GM08714 (cell line): ENCODE measurements around the gene STK24.
"Not testable (repeated sequence)": the region's sequence is repeated elsewhere in the genome, so short reads cannot be mapped to it uniquely, and the experiment has no call there.

Experiments used
- H3K4me3 ChIP-seq: fragments of 200-500 bp; sonication (Bioruptor generic); 2 replicates; pipeline ENCODE4 v1.5.1; 2014; ENCODE audit warnings: mild to moderate bottlenecking, low read length, inconsistent platforms
- ZNF274 ChIP-seq: IDR thresholded peaks from 2 replicates; pipeline ENCODE4 v1.6.1; 2012; ENCODE audit warnings: mild to moderate bottlenecking, low read depth, low read length

Gene STK24

GRCh38 chr13:98576963-98577835 lies at the start of gene STK24:
Gene STK24, minus strand, starts transcription at chr13:98577107. Its CDS starts 321 bp downstream, at chr13:98576786.
- peak within 1 kb of the TSS; percentile 98 for H3K4me3 ChIP-seq
- no peak for TF ChIP-seq ZNF274

GRCh38 chr13:98626298-98626935 lies 49.5 kb upstream of the STK24 start:
- no peak overlapping the region for H3K4me3 ChIP-seq
- no peak for TF ChIP-seq ZNF274

- H3K4me3 ChIP-seq = not testable (repeated sequence)
These were observed 47.7 kb upstream of the STK24 start for GRCh38 chr13:98624589-98624988.

GRCh38 chr13:98622931-98623331 lies 46.0 kb upstream of the STK24 start:
- TF ChIP-seq ZNF274 = no peak
- H3K4me3 ChIP-seq = no peak overlapping the region

GRCh38 chr13:98619556-98619955 lies 42.6 kb upstream of the STK24 start:
- no peak overlapping the region for H3K4me3 ChIP-seq
- TF ChIP-seq ZNF274 = no peak

- not testable (repeated sequence) for H3K4me3 ChIP-seq
These were observed 38.7 kb upstream of the STK24 start for GRCh38 chr13:98615595-98615994.

- no peak for TF ChIP-seq ZNF274
- no peak overlapping the region for H3K4me3 ChIP-seq
These were observed 36.7 kb upstream of the STK24 start for GRCh38 chr13:98613591-98613990.

- no peak for TF ChIP-seq ZNF274
- H3K4me3 ChIP-seq = no peak overlapping the region
These were observed 32.8 kb upstream of the STK24 start for GRCh38 chr13:98609756-98610155.

- no peak overlapping the region for H3K4me3 ChIP-seq
- TF ChIP-seq ZNF274 = no peak
These were observed 29.4 kb upstream of the STK24 start for GRCh38 chr13:98606296-98606695.

GRCh38 chr13:98599502-98600328 lies 22.8 kb upstream of the STK24 start:
- no peak overlapping the region for H3K4me3 ChIP-seq
- no peak for TF ChIP-seq ZNF274

GRCh38 chr13:98598043-98598442 lies 21.1 kb upstream of the STK24 start:
- H3K4me3 ChIP-seq = no peak overlapping the region
- no peak for TF ChIP-seq ZNF274

GRCh38 chr13:98595134-98595533 lies 18.2 kb upstream of the STK24 start:
- H3K4me3 ChIP-seq = no peak overlapping the region
- TF ChIP-seq ZNF274 = no peak

- no peak overlapping the region for H3K4me3 ChIP-seq
These were observed 15.4 kb upstream of the STK24 start for GRCh38 chr13:98592362-98592732.

GRCh38 chr13:98591721-98592361 lies 14.9 kb upstream of the STK24 start:
- no peak overlapping the region for H3K4me3 ChIP-seq
- TF ChIP-seq ZNF274 = no peak

More at GRCh38 chr13:98592362-98592732, 15.4 kb upstream of the STK24 start:
- TF ChIP-seq ZNF274 = no peak

- not testable (repeated sequence) for H3K4me3 ChIP-seq
These were observed 13.6 kb upstream of the STK24 start for GRCh38 chr13:98590471-98590870.

- H3K4me3 ChIP-seq = not testable (repeated sequence)
These were observed 12.6 kb upstream of the STK24 start for GRCh38 chr13:98589516-98589915.
